AG10803 (cell line): ENCODE data around the gene PLS3.

Experiments used
- DNase-seq: peaks from one replicate; pipeline ENCODE4 v3.0.0; 2010; ENCODE audit warnings: low read depth
- H3K4me3 ChIP-seq: 2 replicates; pipeline ENCODE4 v1.5.1; 2011; ENCODE audit warnings: mild to moderate bottlenecking, low read length, control low read depth
- CTCF ChIP-seq: conservative IDR thresholded peaks from 2 replicates; pipeline ENCODE4 v1.5.1; 2011; ENCODE audit warnings: mild to moderate bottlenecking, low read length, control low read depth, inconsistent platforms

PLS3 gene

GRCh38 chrX:115603534-115604074, 42.6 kb downstream of the PLS3 start:
- no peak for DNase-seq
- no peak overlapping the region for H3K4me3 ChIP-seq
- TF ChIP-seq CTCF = no peak

GRCh38 chrX:115606861-115607260, 45.9 kb downstream of the PLS3 start:
- TF ChIP-seq CTCF = no peak
- no peak overlapping the region for H3K4me3 ChIP-seq
- DNase-seq = no peak

- no peak for TF ChIP-seq CTCF
- no peak overlapping the region for H3K4me3 ChIP-seq
- DNase-seq = no peak
These were observed 48.6 kb downstream of the PLS3 start for GRCh38 chrX:115609621-115610020.

GRCh38 chrX:115616943-115617563, 56.1 kb downstream of the PLS3 start:
- peak; percentile 50 for DNase-seq
- peak overlapping the region; percentile 31 for H3K4me3 ChIP-seq
- no peak for TF ChIP-seq CTCF

- DNase-seq = no peak
- TF ChIP-seq CTCF = no peak
These were observed 61.6 kb downstream of the PLS3 start for GRCh38 chrX:115622534-115622933.

GRCh38 chrX:115624916-115625315, 63.9 kb downstream of the PLS3 start:
- no peak overlapping the region for H3K4me3 ChIP-seq
- TF ChIP-seq CTCF = no peak
- DNase-seq = peak; percentile 5

More at GRCh38 chrX:115622534-115622933, 61.6 kb downstream of the PLS3 start:
- no peak overlapping the region for H3K4me3 ChIP-seq

GRCh38 chrX:115625572-115626301, 64.8 kb downstream of the PLS3 start:
- no peak for TF ChIP-seq CTCF
- DNase-seq = peak; percentile 69
- no peak overlapping the region for H3K4me3 ChIP-seq
